Glutamatergic neuron (in vitro differentiated cells): ENCODE results near the gene TMCC1. TPM values are rescaled to one million over a fixed set of nuclear protein-coding genes. Genes with fewer than 3 reads are reported as not detected.

ENCODE experiments used
- DNase-seq: peaks from one replicate; pipeline ENCODE4 v3.0.0; 2022
- H3K27ac Mint-ChIP-seq: one replicate; pipeline ENCODE4 v1.8.0; 2020; ENCODE audit warnings: mild to moderate bottlenecking, mixed read lengths, inconsistent platforms; ENCODE audit not compliant: unreplicated experiment
- H3K27me3 Mint-ChIP-seq: one replicate; pipeline ENCODE4 v1.8.0; 2020; ENCODE audit warnings: mild to moderate bottlenecking, moderate library complexity, mixed read lengths, inconsistent platforms; ENCODE audit not compliant: unreplicated experiment
- H3K36me3 Mint-ChIP-seq: one replicate; pipeline ENCODE4 v1.8.0; 2020; ENCODE audit warnings: mild to moderate bottlenecking, mixed read lengths, inconsistent platforms; ENCODE audit not compliant: unreplicated experiment
- H3K4me1 Mint-ChIP-seq: one replicate; pipeline ENCODE4 v1.8.0; 2020; ENCODE audit warnings: mild to moderate bottlenecking, low read depth, mixed read lengths, inconsistent platforms; ENCODE audit not compliant: unreplicated experiment
- H3K4me3 Mint-ChIP-seq: one replicate; pipeline ENCODE4 v1.8.0; 2020; ENCODE audit warnings: mild to moderate bottlenecking, mixed read lengths, inconsistent platforms; ENCODE audit not compliant: unreplicated experiment
- H3K9me3 Mint-ChIP-seq: one replicate; pipeline ENCODE4 v1.8.0; 2020; ENCODE audit warnings: mild to moderate bottlenecking, moderate library complexity, mixed read lengths, inconsistent platforms; ENCODE audit not compliant: unreplicated experiment
- total RNA-seq: library from RNA; stranded (reverse); fragmentation: NEBNext Ultra II Directional; extraction: Animal tissue kit (Norgen Biotek cat#: 25700); gene quantifications from one replicate; pipeline ENCODE4 v1.2.1, GENCODE V29; 2021; ENCODE audit not compliant: unreplicated experiment
- TF ChIP-seq, protein P1 (sequence below): fragments of 200-600 bp; sonication (generic); IDR thresholded peaks from one replicate; pipeline ENCODE4 v1.5.0; 2021; ENCODE audit not compliant: partially characterized antibody, unreplicated experiment

TMCC1 gene
- total RNA-seq, 1 donor from 2014 or later: 42.2 TPM

DNA sequence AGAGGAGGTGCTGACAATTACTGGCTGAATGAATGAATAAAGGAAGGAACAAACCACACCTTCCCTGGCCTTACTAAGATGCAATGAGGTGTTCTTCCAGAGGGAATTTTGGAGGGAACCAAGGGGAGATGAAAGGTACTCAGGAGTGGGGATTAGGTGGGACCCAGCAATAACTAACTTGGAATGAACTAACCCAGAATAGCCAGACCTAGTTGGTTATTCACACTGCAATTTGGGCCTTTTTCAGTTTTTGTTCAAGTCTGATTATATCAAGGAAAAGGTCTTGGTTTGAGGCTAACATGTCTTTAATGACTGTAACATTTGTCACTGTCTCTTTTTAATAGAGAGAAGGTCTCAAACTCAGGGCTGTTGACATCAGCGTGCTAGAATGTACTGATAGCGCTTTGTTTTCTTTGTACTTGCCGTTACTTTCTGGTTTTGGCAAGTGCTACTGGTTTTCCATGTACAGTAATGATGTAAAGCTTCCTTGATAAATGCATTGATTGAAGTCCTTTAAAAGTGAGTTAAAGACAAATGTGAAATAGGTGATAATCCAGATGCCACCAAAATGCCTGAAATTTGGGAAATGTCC is 283.8 kb downstream of the TMCC1 start:
- Mint-ChIP-seq H3K36me3 (no peaks in the 10 kb centered on the region), H3K27me3 (peaks cover 8% of the 10 kb centered on the region), H3K4me3 (no peak overlapping the region), H3K9me3 (peaks cover 5% of the 10 kb centered on the region), H3K4me1 (no peaks in the 10 kb centered on the region), H3K27ac (no peak overlapping the region)
- DNase-seq: no peak
- TF ChIP-seq, protein P1, sequence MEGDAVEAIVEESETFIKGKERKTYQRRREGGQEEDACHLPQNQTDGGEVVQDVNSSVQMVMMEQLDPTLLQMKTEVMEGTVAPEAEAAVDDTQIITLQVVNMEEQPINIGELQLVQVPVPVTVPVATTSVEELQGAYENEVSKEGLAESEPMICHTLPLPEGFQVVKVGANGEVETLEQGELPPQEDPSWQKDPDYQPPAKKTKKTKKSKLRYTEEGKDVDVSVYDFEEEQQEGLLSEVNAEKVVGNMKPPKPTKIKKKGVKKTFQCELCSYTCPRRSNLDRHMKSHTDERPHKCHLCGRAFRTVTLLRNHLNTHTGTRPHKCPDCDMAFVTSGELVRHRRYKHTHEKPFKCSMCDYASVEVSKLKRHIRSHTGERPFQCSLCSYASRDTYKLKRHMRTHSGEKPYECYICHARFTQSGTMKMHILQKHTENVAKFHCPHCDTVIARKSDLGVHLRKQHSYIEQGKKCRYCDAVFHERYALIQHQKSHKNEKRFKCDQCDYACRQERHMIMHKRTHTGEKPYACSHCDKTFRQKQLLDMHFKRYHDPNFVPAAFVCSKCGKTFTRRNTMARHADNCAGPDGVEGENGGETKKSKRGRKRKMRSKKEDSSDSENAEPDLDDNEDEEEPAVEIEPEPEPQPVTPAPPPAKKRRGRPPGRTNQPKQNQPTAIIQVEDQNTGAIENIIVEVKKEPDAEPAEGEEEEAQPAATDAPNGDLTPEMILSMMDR: no peak

DNA sequence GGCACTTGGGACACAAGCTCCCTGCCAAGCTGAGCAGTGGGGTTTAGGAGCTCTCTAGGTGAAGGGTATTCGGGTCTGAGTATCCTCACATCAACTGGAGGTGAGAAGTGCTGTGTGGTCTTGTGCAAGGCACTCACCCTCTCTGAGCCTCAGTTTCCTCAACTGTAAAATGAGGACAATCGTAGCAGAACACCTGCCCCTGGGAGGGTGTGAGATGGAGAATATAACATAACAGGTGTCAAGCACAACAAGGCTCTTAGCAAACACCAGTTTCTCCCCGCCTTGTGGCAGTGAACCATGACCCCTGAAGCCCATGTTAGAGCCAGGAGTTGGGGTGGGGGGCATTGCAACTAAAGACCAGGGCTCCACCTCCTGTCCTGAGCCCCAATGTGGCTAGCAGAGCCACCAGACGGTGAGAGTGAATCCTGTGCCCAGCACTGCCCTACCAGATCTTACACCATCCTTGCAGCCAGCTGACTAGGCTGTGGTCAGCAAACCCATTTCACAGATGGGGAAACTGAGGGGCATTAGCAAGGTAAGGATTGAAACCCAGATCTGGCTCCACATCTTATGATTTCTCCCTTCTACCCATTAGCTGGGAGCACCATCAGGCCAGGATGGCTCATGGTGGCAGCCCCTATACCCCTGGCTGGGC is 284.4 kb downstream of the TMCC1 start:
- H3K27me3 Mint-ChIP-seq: peaks cover 13% of the 10 kb centered on the region
- DNase-seq: no peak
- no peaks in the 10 kb centered on the region for H3K36me3 Mint-ChIP-seq
- no peak overlapping the region for H3K4me3 Mint-ChIP-seq
- peaks cover 6% of the 10 kb centered on the region for H3K9me3 Mint-ChIP-seq
- H3K27ac Mint-ChIP-seq: no peak overlapping the region
- TF ChIP-seq, protein P1: no peak
- peaks cover under 1% of the 10 kb centered on the region for H3K4me1 Mint-ChIP-seq

DNA sequence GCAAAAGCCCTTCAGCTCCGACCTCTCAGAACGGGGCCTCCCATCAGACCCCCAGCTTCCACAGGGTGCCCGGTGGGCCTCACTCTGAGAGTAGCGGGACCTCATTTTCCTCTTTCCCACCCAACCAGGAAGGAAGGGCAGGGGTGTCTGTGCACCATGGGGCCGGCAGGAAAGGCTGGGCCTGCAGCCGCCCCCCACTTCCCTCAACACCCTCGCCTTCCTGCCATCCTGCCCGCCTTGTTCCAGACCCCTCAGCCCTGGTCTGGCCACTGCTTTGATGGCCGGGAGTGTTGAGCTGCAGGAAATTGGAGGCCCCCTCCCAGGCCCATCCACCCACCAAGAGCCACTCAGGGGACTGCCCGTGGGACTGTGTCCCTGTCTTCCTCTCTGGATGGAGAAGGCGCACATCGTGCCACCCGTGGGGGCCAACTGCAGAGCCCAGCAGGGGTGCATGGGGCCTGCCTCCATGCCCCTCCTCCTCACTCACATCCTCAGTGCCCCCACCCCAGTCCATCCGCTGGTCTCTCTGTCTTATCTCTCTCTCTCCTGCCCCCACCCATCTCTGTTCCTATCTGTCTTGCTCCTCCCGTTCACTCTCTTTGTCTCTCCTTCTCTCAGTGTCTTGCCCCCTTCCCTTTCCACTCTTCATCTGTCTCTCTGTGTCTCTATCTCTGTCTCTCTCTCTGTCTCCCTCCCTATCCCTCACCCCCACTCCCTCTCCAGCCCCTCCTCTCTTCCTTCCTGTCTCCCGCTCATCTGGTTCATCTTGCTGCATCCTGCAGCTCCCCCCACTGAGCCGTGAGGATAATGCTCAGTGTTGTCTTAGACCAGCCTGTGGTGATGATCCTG is 285.2 kb downstream of the TMCC1 start:
- no peak overlapping the region for H3K27ac Mint-ChIP-seq
- DNase-seq: no peak

DNA sequence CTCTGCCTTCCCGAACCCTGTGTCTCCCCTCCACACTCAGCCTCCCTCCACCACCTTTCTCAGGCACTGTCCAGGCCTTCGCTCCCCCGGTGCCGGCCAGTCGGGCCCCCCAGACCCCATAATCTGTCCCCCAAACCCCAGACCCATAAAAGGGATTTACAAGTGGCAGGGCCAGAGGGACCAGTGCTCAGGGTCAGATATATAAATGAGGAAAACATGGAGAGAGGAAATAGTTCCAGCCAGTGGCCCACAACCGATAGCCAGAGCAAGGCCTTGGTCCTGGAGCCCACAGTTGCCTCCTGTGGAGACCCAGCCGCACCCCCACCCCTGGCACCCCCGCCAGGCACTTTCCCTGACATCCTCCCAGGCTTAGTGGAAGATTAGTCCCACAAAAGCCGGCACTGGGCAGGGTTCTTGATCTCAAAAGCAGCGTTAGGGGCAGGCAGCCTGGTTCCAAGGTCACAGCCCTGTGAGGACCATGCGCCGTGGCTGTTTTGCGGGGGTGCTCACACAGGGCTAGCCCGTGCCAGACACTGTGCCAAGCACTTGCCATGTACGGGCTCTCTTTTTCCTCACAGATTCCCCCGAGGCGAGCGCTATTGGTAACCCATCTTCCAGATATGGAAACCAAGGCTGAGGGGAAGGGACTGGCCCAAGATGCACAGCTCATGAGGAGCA is 286.0 kb downstream of the TMCC1 start:
- Mint-ChIP-seq H3K36me3 (no peaks in the 10 kb centered on the region), H3K4me3 (no peak overlapping the region), H3K9me3 (peaks cover 8% of the 10 kb centered on the region), H3K4me1 (peaks cover 3% of the 10 kb centered on the region), H3K27me3 (peaks cover 16% of the 10 kb centered on the region), H3K27ac (no peak overlapping the region)
- DNase-seq: no peak
- TF ChIP-seq, protein P1: no peak

More for the DNA sequence above, 285.2 kb downstream of the TMCC1 start:
- H3K9me3 Mint-ChIP-seq: peaks cover 8% of the 10 kb centered on the region
- H3K36me3 Mint-ChIP-seq: no peaks in the 10 kb centered on the region
- peaks cover 16% of the 10 kb centered on the region for H3K27me3 Mint-ChIP-seq
- H3K4me3 Mint-ChIP-seq: no peak overlapping the region
- TF ChIP-seq, protein P1: no peak
- H3K4me1 Mint-ChIP-seq: peaks cover 3% of the 10 kb centered on the region
